ENCODE measurements around the gene ANKMY1. TPM values are rescaled to one million over a fixed set of nuclear protein-coding genes. Genes with fewer than 3 reads are reported as not detected.

The ANKMY1 gene
- total and polyA plus RNA-seq, 2 of the 8 experiments (the other 6 are each of a cell fraction or from before 2014, with no cell fraction given), result 4.5 to 4.8 TPM

DNA sequence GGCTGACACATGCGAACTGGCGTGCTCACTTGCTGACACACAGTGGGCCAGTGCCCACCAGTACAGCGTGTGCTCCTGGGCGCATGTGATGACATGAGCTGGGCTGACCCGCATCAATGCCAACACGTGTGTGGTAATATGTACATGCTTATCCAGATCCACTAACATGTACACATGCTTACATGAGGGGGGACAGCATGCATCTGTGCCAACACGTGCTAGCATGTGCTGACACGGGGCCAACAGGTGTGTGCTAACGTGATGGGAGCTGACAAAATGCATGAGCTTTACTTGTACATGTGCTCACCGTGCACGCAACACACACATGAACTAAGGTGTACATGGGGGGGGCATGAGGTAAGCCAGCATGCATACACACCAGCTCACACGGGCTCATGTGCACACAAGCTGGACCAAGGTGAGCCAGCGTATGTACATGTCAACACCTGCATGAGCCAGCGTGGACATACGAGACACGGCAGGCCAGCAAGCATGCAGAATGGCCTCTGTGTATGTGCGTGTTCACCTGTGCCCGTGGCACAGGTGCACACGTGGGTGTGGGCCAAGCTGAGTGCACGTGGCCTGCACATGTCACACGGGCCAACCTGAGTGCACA, 93.8 kb downstream of the ANKMY1 start (continued):
- TF ChIP-seq, protein P1, sequence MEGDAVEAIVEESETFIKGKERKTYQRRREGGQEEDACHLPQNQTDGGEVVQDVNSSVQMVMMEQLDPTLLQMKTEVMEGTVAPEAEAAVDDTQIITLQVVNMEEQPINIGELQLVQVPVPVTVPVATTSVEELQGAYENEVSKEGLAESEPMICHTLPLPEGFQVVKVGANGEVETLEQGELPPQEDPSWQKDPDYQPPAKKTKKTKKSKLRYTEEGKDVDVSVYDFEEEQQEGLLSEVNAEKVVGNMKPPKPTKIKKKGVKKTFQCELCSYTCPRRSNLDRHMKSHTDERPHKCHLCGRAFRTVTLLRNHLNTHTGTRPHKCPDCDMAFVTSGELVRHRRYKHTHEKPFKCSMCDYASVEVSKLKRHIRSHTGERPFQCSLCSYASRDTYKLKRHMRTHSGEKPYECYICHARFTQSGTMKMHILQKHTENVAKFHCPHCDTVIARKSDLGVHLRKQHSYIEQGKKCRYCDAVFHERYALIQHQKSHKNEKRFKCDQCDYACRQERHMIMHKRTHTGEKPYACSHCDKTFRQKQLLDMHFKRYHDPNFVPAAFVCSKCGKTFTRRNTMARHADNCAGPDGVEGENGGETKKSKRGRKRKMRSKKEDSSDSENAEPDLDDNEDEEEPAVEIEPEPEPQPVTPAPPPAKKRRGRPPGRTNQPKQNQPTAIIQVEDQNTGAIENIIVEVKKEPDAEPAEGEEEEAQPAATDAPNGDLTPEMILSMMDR (IDR thresholded peaks at IDR 0.05; ENCODE audit: control extremely low read depth in 1 of 3, insufficient read depth in 1 of 3, low read depth in 1 of 3, low read length in 3 of 3), result no peak
- TF ChIP-seq TCF12 (IDR thresholded peaks at IDR 0.05; ENCODE audit: low read depth, low read length) (no peak), KDM1A (IDR thresholded peaks at IDR 0.05; ENCODE audit: borderline replicate concordance, low read length) (no peak), ZNF274 (IDR thresholded peaks at IDR 0.05; ENCODE audit: borderline replicate concordance, extremely low read depth, low read length) (no peak)
- TF ChIP-seq, protein P2, sequence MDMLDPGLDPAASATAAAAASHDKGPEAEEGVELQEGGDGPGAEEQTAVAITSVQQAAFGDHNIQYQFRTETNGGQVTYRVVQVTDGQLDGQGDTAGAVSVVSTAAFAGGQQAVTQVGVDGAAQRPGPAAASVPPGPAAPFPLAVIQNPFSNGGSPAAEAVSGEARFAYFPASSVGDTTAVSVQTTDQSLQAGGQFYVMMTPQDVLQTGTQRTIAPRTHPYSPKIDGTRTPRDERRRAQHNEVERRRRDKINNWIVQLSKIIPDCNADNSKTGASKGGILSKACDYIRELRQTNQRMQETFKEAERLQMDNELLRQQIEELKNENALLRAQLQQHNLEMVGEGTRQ (IDR thresholded peaks at IDR 0.05; ENCODE audit: low read length), result no peak
